B cell (primary cell): Measurements from ENCODE around the gene DNAL1. TPM values are rescaled to one million over a fixed set of nuclear protein-coding genes. Genes with fewer than 3 reads are reported as not detected.

Experiments used
- ATAC-seq: fragments of 200-7000 bp; cut with Tn5 transposase; one replicate; pipeline ENCODE4 v1.10.0; 2021; ENCODE audit warnings: low read depth, mild to moderate bottlenecking, moderate number of reproducible peaks, moderate library complexity
- CTCF ChIA-PET: fragments of 350-600 bp; sonication (Branson Sonifier 250); formaldehyde crosslinking; loops from one replicate; lab custom pipeline; 2021; ENCODE audit warnings: antibody characterized with exemption, inconsistent platforms; lab: Charles Lee
- POLR2A ChIA-PET: fragments of 350-600 bp; sonication (Branson Sonifier 250); formaldehyde crosslinking; loops from one replicate; lab custom pipeline; 2021; ENCODE audit warnings: antibody characterized with exemption; lab: Charles Lee
- DNase-seq: peaks from one replicate; pipeline ENCODE4 v3.0.0; 2013
- H2AFZ ChIP-seq: 2 replicates; pipeline ENCODE4 v1.6.1; 2012; ENCODE audit warnings: mild to moderate bottlenecking, low read depth, low read length; ENCODE audit not compliant: insufficient read depth, poor library complexity, severe bottlenecking
- H3K27ac ChIP-seq, 2 donors: 1 replicate in 1 of 2; 2 replicates in 1 of 2; pipeline ENCODE4 v1.5.1; 2012 to 2013; ENCODE audit warnings: low read length in 2 of 2, mild to moderate bottlenecking in 2 of 2, moderate library complexity in 1 of 2
- H3K27me3 ChIP-seq, 4 experiments: fragments of 200-600 bp in 1 of 4; sonication (generic) in 1 of 4; replicated peaks in 1 of 4; 1 replicate in 2 of 4; 2 replicates in 2 of 4; pipeline versions ENCODE4 v1.6.1 to v1.7.0; 2013 to 2016; ENCODE audit warnings: low read length in 3 of 4, mild to moderate bottlenecking in 2 of 4, mixed read lengths in 1 of 4, moderate library complexity in 1 of 4; ENCODE audit not compliant: insufficient read depth in 4 of 4, control insufficient read depth in 3 of 4; ENCODE audit errors: control extremely low read depth in 1 of 4
- H3K36me3 ChIP-seq, 2 experiments: replicated peaks in 1 of 2; 1 replicate in 1 of 2; 2 replicates in 1 of 2; pipeline versions ENCODE4 v1.6.1 to v1.7.1; 2013; ENCODE audit warnings: low read length in 1 of 2; ENCODE audit not compliant: insufficient read depth in 2 of 2, control insufficient read depth in 1 of 2; ENCODE audit errors: control extremely low read depth in 1 of 2, extremely low read depth in 1 of 2
- H3K4me1 ChIP-seq, 2 donors: fragments of 200-600 bp in 1 of 2; sonication (generic) in 1 of 2; 1 replicate in 1 of 2; 2 replicates in 1 of 2; pipeline versions ENCODE4 v1.5.1 to v1.6.1; 2013 to 2017; ENCODE audit warnings: low read length in 2 of 2; ENCODE audit not compliant: control insufficient read depth in 2 of 2, insufficient read depth in 2 of 2
- H3K4me2 ChIP-seq: replicated peaks from 2 replicates; pipeline ENCODE3; 2012; ENCODE audit warnings: mild to moderate bottlenecking, low read depth, low read length; ENCODE audit not compliant: poor library complexity, severe bottlenecking
- H3K4me3 ChIP-seq, 5 experiments: fragments of 200-600 bp in 1 of 5; sonication (generic) in 1 of 5; 1 replicate in 3 of 5; 2 replicates in 2 of 5; pipeline versions ENCODE4 v1.5.1 to v1.7.0; 2011 to 2016; ENCODE audit warnings: low read length in 4 of 5, mild to moderate bottlenecking in 4 of 5, low read depth in 2 of 5, control low read depth in 1 of 5, moderate library complexity in 1 of 5; ENCODE audit not compliant: insufficient read depth in 1 of 5; ENCODE audit errors: control extremely low read depth in 1 of 5, extremely low read depth in 1 of 5
- H3K79me2 ChIP-seq: fragments of 200-600 bp; sonication (generic); one replicate; pipeline ENCODE4 v1.6.0; 2016; ENCODE audit warnings: low read length; ENCODE audit not compliant: control insufficient read depth, insufficient read depth
- H3K9ac ChIP-seq: fragments of 200-600 bp; sonication (generic); 2 replicates; pipeline ENCODE4 v1.6.1; 2017; ENCODE audit warnings: mild to moderate bottlenecking, low read length, moderate library complexity
- H3K9me3 ChIP-seq, 3 donors: one replicate each; pipeline versions ENCODE4 v1.6.1 to v1.7.1; 2013; ENCODE audit warnings: low read length in 2 of 3; ENCODE audit not compliant: control insufficient read depth in 2 of 3, insufficient read depth in 1 of 3; ENCODE audit errors: control extremely low read depth in 1 of 3
- H4K20me1 ChIP-seq: 2 replicates; pipeline ENCODE4 v1.6.0; 2012; ENCODE audit warnings: mild to moderate bottlenecking, low read length; ENCODE audit not compliant: insufficient read depth, control insufficient read depth, poor library complexity, severe bottlenecking
- H3K27ac Mint-ChIP-seq: one replicate; pipeline ENCODE4 v1.8.0; 2021; ENCODE audit warnings: mixed read lengths
- H3K27me3 Mint-ChIP-seq: one replicate; pipeline ENCODE4 v1.8.0; 2021; ENCODE audit warnings: mixed read lengths
- H3K4me1 Mint-ChIP-seq: one replicate; pipeline ENCODE4 v1.8.0; 2021; ENCODE audit warnings: mixed read lengths
- H3K4me3 Mint-ChIP-seq: one replicate; pipeline ENCODE4 v1.8.0; 2021; ENCODE audit warnings: mixed read lengths
- H3K9me3 Mint-ChIP-seq: one replicate; pipeline ENCODE4 v1.8.0; 2022; ENCODE audit warnings: mixed read lengths; ENCODE audit not compliant: insufficient read depth
- CTCF ChIP-seq: fragments of 200-600 bp; IDR thresholded peaks from one replicate; pipeline ENCODE4 v1.8.0; 2022; ENCODE audit warnings: antibody characterized with exemption, mild to moderate bottlenecking
- EZH2 ChIP-seq: IDR thresholded peaks from 2 replicates; pipeline ENCODE4 v1.6.1; 2012; ENCODE audit warnings: borderline replicate concordance, low read depth, mild to moderate bottlenecking, moderate library complexity, low read length; ENCODE audit not compliant: insufficient read depth, poor library complexity, severe bottlenecking
- WGBS: methylation state at CpG from one replicate; pipeline ENCODE4 v1.1.5; 2013; ENCODE audit warnings: missing lambda C conversion rate; ENCODE audit not compliant: insufficient coverage; 5-methylcytosine and 5-hydroxymethylcytosine counted together
- intact Hi-C: fragments of 100-400 bp; cut with micrococcal nuclease; formaldehyde crosslinking; loops from one replicate; pipeline ENCODE4 v1.10.0; 2022
- polyA plus RNA-seq: library from polyadenylated mRNA; depleted of rRNA; stranded (reverse); fragments of >200 nt; gene quantifications from 2 replicates; pipeline ENCODE4 v1.2.3, GENCODE V29; 2012
- total RNA-seq, 2 donors: library from RNA; stranded (reverse); fragments of 120-200 nt in 1 of 2; gene quantifications; 1 replicate in 1 of 2; 2 replicates in 1 of 2; pipeline versions ENCODE4 v1.2.3 to v1.2.4, GENCODE V29; 2013 to 2022

DNAL1 gene
- total and polyA plus RNA-seq, 2 donors (not counting 1 experiment from before 2014, with no cell fraction given): 2.0 to 10.7 TPM

GRCh38 chr14:73606271-73606670 lies 38.5 kb upstream of the DNAL1 start:
- H2AFZ ChIP-seq: no peak overlapping the region
- no peak for ATAC-seq
- peaks cover 0 to 8% (median 0%) of the 10 kb centered on the region in 3 donors for H3K9me3 ChIP-seq
- no CpG with 5 or more reads among the region's 3 CpGs for WGBS
- no peaks in the 10 kb centered on the region for H3K36me3 ChIP-seq
- no peak overlapping the region for H3K27ac ChIP-seq
- no peaks in the 10 kb centered on the region for H4K20me1 ChIP-seq
- Mint-ChIP-seq H3K27me3 (peaks cover 17% of the 10 kb centered on the region), H3K4me1 (no peaks in the 10 kb centered on the region), H3K9me3 (no peaks in the 10 kb centered on the region), H3K4me3 (no peak overlapping the region), H3K27ac (no peak overlapping the region)
- peaks cover 0 to 2% (median 0%) of the 10 kb centered on the region in 4 experiments for H3K27me3 ChIP-seq
- no peaks in the 10 kb centered on the region for H3K79me2 ChIP-seq
- H3K4me1 ChIP-seq: no peaks in the 10 kb centered on the region
- no peak overlapping the region for H3K4me2 ChIP-seq
- intact Hi-C loops: no loop called here
- no peak overlapping the region for H3K4me3 ChIP-seq
- CTCF ChIA-PET: no interaction called here
- no peak for DNase-seq
- H3K9ac ChIP-seq: no peak overlapping the region
- TF ChIP-seq EZH2 (no peak), CTCF (no peak)
- POLR2A ChIA-PET: interaction anchor here (0.6 kb wide), 1 partner anchor 37 kb away, joined by 3 read pairs; no protein-coding TSS in a partner anchor

- Mint-ChIP-seq H3K27ac (no peak overlapping the region), H3K4me1 (peaks cover 3% of the 10 kb centered on the region), H3K27me3 (peaks cover 17% of the 10 kb centered on the region), H3K4me3 (no peak overlapping the region), H3K9me3 (no peaks in the 10 kb centered on the region)
- POLR2A ChIA-PET: no interaction called here
- H3K27ac ChIP-seq: no peak overlapping the region
- H4K20me1 ChIP-seq: no peaks in the 10 kb centered on the region
- no peak overlapping the region for H3K9ac ChIP-seq
- intact Hi-C loops: no loop called here
- H3K36me3 ChIP-seq: no peaks in the 10 kb centered on the region
- peaks cover 0 to 2% (median 0%) of the 10 kb centered on the region in 4 experiments for H3K27me3 ChIP-seq
- H2AFZ ChIP-seq: no peak overlapping the region
- TF ChIP-seq CTCF: no peak
- TF ChIP-seq EZH2: no peak
- ATAC-seq (no peak), DNase-seq (no peak)
- no peak overlapping the region for H3K4me3 ChIP-seq
- peaks cover 0 to 8% (median 0%) of the 10 kb centered on the region in 3 donors for H3K9me3 ChIP-seq
- H3K4me1 ChIP-seq: no peaks in the 10 kb centered on the region
- H3K79me2 ChIP-seq: no peaks in the 10 kb centered on the region
- H3K4me2 ChIP-seq: no peak overlapping the region
- CTCF ChIA-PET: no interaction called here
- WGBS: no CpG with 5 or more reads among the region's 1 CpG
These were observed 37.5 kb upstream of the DNAL1 start for GRCh38 chr14:73607241-73607640.
